Prostate gland (tissue), 2 donors: ENCODE results near the gene CYS1.

ENCODE experiments used
- POLR2A ChIP-seq: fragments of 450-650 bp; IDR thresholded peaks from one replicate; pipeline ENCODE4 v1.6.1; 2016; ENCODE audit warnings: antibody characterized with exemption, mild to moderate bottlenecking
- TF ChIP-seq, protein P1 (sequence below), 4 experiments: fragments of 200-600 bp in 2 of 4; fragments of 450-650 bp in 2 of 4; sonication (generic) in 2 of 4; IDR thresholded peaks; 1 replicate in 3 of 4; 2 replicates in 1 of 4; pipeline ENCODE4 v1.5.1; 2016 to 2019; ENCODE audit warnings: antibody characterized with exemption in 4 of 4, mild to moderate bottlenecking in 2 of 4, moderate library complexity in 2 of 4

- TF ChIP-seq, protein P1, sequence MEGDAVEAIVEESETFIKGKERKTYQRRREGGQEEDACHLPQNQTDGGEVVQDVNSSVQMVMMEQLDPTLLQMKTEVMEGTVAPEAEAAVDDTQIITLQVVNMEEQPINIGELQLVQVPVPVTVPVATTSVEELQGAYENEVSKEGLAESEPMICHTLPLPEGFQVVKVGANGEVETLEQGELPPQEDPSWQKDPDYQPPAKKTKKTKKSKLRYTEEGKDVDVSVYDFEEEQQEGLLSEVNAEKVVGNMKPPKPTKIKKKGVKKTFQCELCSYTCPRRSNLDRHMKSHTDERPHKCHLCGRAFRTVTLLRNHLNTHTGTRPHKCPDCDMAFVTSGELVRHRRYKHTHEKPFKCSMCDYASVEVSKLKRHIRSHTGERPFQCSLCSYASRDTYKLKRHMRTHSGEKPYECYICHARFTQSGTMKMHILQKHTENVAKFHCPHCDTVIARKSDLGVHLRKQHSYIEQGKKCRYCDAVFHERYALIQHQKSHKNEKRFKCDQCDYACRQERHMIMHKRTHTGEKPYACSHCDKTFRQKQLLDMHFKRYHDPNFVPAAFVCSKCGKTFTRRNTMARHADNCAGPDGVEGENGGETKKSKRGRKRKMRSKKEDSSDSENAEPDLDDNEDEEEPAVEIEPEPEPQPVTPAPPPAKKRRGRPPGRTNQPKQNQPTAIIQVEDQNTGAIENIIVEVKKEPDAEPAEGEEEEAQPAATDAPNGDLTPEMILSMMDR (IDR thresholded peaks at IDR 0.05) = no peak
- no peak for TF ChIP-seq POLR2A
These were observed 4.1 kb upstream of the CYS1 start for GRCh38 chr2:10084223-10084865.
